K562 (cell line): ENCODE measurements around the gene BAZ2A. TPM values are rescaled to one million over a fixed set of nuclear protein-coding genes. Genes with fewer than 3 reads are reported as not detected.
A peak's percentile ranks its signal among the peaks of the same experiment; 100 is the strongest.

ENCODE experiments used
- ARID2 ChIP-seq: fragments of 450-650 bp; IDR thresholded peaks from 2 replicates; pipeline ENCODE4 v1.6.1; 2017; ENCODE audit warnings: antibody characterized with exemption, mild to moderate bottlenecking
- ATF1 ChIP-seq, 2 experiments: fragments of 450-650 bp in 1 of 2; IDR thresholded peaks; 2 replicates each; pipeline ENCODE4 v1.6.1; 2016; ENCODE audit warnings: missing compliant biosample characterization in 1 of 2, missing genetic modification characterization in 1 of 2
- BRD4 ChIP-seq: fragments of 200-600 bp; sonication (generic); IDR thresholded peaks from 2 replicates; pipeline ENCODE4 v1.6.1; 2017; ENCODE audit warnings: inconsistent platforms
- CBFB ChIP-seq: sonication (generic); formaldehyde crosslinking; IDR thresholded peaks from 2 replicates; pipeline ENCODE4 v1.4.0; 2020; ENCODE audit warnings: mild to moderate bottlenecking, missing genetic modification reagents
- CXXC5 ChIP-seq: fragments of 250-450 bp; sonication (Bioruptor Pico); IDR thresholded peaks from 2 replicates; pipeline ENCODE4 v1.8.0; 2022; ENCODE audit warnings: inconsistent platforms, mild to moderate bottlenecking, moderate library complexity
- E2F1 ChIP-seq: sonication (generic); formaldehyde crosslinking; IDR thresholded peaks from 2 replicates; pipeline ENCODE4 v1.8.1; 2023; ENCODE audit warnings: mild to moderate bottlenecking, missing genetic modification reagents, moderate library complexity
- FOXA3 ChIP-seq, 2 experiments: fragments of 450-650 bp in 1 of 2; sonication (generic) in 1 of 2; formaldehyde crosslinking; IDR thresholded peaks in 1 of 2; conservative IDR thresholded peaks in 1 of 2; 2 replicates each; pipeline versions ENCODE4 v1.4.0 to v1.8.0; 2020 to 2022; ENCODE audit warnings: mild to moderate bottlenecking in 2 of 2, missing genetic modification reagents in 1 of 2
- MAZ ChIP-seq, 2 experiments: fragments of 450-650 bp in 1 of 2; sonication (generic) in 1 of 2; formaldehyde crosslinking; IDR thresholded peaks in 1 of 2; conservative IDR thresholded peaks in 1 of 2; 2 replicates each; pipeline versions ENCODE4 v1.4.0 to v1.5.0; 2020; ENCODE audit warnings: mild to moderate bottlenecking in 1 of 2, missing genetic modification reagents in 1 of 2
- MTA3 ChIP-seq: fragments of 450-650 bp; formaldehyde crosslinking; IDR thresholded peaks from 2 replicates; pipeline ENCODE4 v1.6.1; 2017; ENCODE audit warnings: mild to moderate bottlenecking, borderline replicate concordance
- PYGO2 ChIP-seq: fragments of 450-650 bp; IDR thresholded peaks from 2 replicates; pipeline ENCODE4 v1.6.1; 2016; ENCODE audit warnings: mild to moderate bottlenecking, missing genetic modification characterization, moderate library complexity, missing compliant biosample characterization
- TAF1 ChIP-seq: IDR thresholded peaks from 2 replicates; pipeline ENCODE4 v1.6.1; 2011; ENCODE audit warnings: mild to moderate bottlenecking, low read length, moderate library complexity; ENCODE audit not compliant: insufficient read depth, control insufficient read depth, severe bottlenecking; ENCODE audit errors: extremely low read depth
- ZBTB34 ChIP-seq: fragments of 250-450 bp; sonication (Bioruptor Pico); IDR thresholded peaks from 2 replicates; pipeline ENCODE4 v1.8.0; 2021; ENCODE audit warnings: mild to moderate bottlenecking, moderate library complexity
- ZNF324 ChIP-seq: fragments of 250-450 bp; sonication (Bioruptor Pico); IDR thresholded peaks from 2 replicates; pipeline ENCODE4 v1.4.0; 2020; ENCODE audit warnings: mild to moderate bottlenecking
- ZNF561 ChIP-seq: fragments of 450-650 bp; formaldehyde crosslinking; conservative IDR thresholded peaks from 2 replicates; pipeline ENCODE4 v1.4.0; 2020; ENCODE audit warnings: mild to moderate bottlenecking, moderate library complexity
- ZNF584 ChIP-seq: fragments of 200-800 bp; sonication (Bioruptor generic); IDR thresholded peaks from 2 replicates; pipeline ENCODE4 v1.6.1; 2016; ENCODE audit warnings: low read depth, mild to moderate bottlenecking, missing genetic modification characterization, missing compliant biosample characterization
- polyA plus RNA-seq, 8 experiments: library from polyadenylated mRNA; depleted of rRNA in 4 of 8; stranded (reverse) in 5 of 8; unstranded in 3 of 8; fragments of >200 nt; fragmentation: Nextera tagmentation in 2 of 8; fragmentation: Illumina TruSeq in 1 of 8; extraction: Ambion mirVana in 2 of 8; extraction: Trizol in 1 of 8; gene quantifications; 2 replicates each; pipeline versions ENCODE4 v1.2.1 to v1.2.3, GENCODE V29; 2011 to 2014; ENCODE audit warnings: inconsistent platforms in 1 of 8, missing spikeins in 1 of 8
- total RNA-seq, 7 experiments: library from RNA; depleted of rRNA in 6 of 7; stranded (reverse); fragments of >200 nt in 6 of 7; fragmentation: Illumina TruSeq in 2 of 7; extraction: Trizol in 2 of 7; gene quantifications; 2 replicates each; pipeline versions ENCODE4 v1.2.1 to v1.2.3, GENCODE V29; 2011 to 2021; ENCODE audit warnings: low replicate concordance in 1 of 7
- TF ChIP-seq, protein P1 (sequence below): IDR thresholded peaks from 2 replicates; pipeline ENCODE4 v1.6.1; 2012; ENCODE audit warnings: low read depth, low read length, improper control_type of control experiment, borderline replicate concordance
- TF ChIP-seq, protein P2 (sequence below): fragments of 250-450 bp; sonication (Bioruptor Pico); IDR thresholded peaks from 2 replicates; pipeline ENCODE4 v1.9.0; 2021; ENCODE audit warnings: mild to moderate bottlenecking, inconsistent platforms
- TF ChIP-seq, protein P3 (sequence below): conservative IDR thresholded peaks from 2 replicates; pipeline ENCODE4 v1.6.1; 2011; ENCODE audit warnings: low read depth, mild to moderate bottlenecking, low read length; ENCODE audit not compliant: control insufficient read depth

BAZ2A gene
- total and polyA plus RNA-seq, 9 of the 15 experiments (the other 6 are each of a cell fraction or from before 2014, with no cell fraction given): 4.5 to 86.4 (median 26.2) TPM

GRCh38 chr12:56628671-56629458 is 1.3 kb downstream of the BAZ2A start (continued):
- TF ChIP-seq, protein P1, sequence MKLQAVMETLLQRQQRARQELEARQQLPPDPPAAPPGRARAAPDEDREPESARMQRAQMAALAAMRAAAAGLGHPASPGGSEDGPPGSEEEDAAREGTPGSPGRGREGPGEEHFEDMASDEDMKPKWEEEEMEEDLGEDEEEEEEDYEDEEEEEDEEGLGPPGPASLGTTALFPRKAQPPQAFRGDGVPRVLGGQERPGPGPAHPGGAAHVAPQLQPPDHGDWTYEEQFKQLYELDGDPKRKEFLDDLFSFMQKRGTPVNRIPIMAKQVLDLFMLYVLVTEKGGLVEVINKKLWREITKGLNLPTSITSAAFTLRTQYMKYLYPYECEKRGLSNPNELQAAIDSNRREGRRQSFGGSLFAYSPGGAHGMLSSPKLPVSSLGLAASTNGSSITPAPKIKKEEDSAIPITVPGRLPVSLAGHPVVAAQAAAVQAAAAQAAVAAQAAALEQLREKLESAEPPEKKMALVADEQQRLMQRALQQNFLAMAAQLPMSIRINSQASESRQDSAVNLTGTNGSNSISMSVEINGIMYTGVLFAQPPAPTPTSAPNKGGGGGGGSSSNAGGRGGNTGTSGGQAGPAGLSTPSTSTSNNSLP: no peak
- TF ChIP-seq BRD4 (no peak), ZBTB34 (CRISPR knock-in tag) (no peak), ATF1 (CRISPR knock-in tag; IDR thresholded peaks at IDR 0.05) (no peak), ATF1 (tag; IDR thresholded peaks at IDR 0.05) (0 out of 2 replicates have a peak, but pooled peaks have one; percentile 8), FOXA3 (CRISPR knock-in tag; conservative IDR thresholded peaks at IDR 0.05 in 1 of 2, IDR thresholded peaks at IDR 0.05 in 1 of 2) (no peak), ARID2 (no peak), TAF1 (no peak), PYGO2 (tag) (no peak), MAZ (CRISPR knock-in tag; conservative IDR thresholded peaks at IDR 0.05 in 1 of 2, IDR thresholded peaks at IDR 0.05 in 1 of 2) (0 out of 4 replicates have a peak, but pooled peaks of 1 of the 2 experiments have one; percentile 8), MTA3 (0 out of 2 replicates have a peak, but pooled peaks have one; percentile 38), ZNF324 (CRISPR knock-in tag) (no peak), CXXC5 (CRISPR knock-in tag) (peak; percentile 55), E2F1 (CRISPR knock-in tag) (no peak), ZNF561 (CRISPR knock-in tag) (no peak), ZNF584 (no peak), CBFB (CRISPR knock-in tag) (0 out of 2 replicates have a peak, but pooled peaks have one; percentile 49)
- TF ChIP-seq, protein P2, sequence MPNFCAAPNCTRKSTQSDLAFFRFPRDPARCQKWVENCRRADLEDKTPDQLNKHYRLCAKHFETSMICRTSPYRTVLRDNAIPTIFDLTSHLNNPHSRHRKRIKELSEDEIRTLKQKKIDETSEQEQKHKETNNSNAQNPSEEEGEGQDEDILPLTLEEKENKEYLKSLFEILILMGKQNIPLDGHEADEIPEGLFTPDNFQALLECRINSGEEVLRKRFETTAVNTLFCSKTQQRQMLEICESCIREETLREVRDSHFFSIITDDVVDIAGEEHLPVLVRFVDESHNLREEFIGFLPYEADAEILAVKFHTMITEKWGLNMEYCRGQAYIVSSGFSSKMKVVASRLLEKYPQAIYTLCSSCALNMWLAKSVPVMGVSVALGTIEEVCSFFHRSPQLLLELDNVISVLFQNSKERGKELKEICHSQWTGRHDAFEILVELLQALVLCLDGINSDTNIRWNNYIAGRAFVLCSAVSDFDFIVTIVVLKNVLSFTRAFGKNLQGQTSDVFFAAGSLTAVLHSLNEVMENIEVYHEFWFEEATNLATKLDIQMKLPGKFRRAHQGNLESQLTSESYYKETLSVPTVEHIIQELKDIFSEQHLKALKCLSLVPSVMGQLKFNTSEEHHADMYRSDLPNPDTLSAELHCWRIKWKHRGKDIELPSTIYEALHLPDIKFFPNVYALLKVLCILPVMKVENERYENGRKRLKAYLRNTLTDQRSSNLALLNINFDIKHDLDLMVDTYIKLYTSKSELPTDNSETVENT (CRISPR knock-in tag): no peak
- TF ChIP-seq, protein P3, sequence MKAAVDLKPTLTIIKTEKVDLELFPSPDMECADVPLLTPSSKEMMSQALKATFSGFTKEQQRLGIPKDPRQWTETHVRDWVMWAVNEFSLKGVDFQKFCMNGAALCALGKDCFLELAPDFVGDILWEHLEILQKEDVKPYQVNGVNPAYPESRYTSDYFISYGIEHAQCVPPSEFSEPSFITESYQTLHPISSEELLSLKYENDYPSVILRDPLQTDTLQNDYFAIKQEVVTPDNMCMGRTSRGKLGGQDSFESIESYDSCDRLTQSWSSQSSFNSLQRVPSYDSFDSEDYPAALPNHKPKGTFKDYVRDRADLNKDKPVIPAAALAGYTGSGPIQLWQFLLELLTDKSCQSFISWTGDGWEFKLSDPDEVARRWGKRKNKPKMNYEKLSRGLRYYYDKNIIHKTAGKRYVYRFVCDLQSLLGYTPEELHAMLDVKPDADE: 0 out of 2 replicates have a peak, but pooled peaks have one; percentile 28
